ENCODE measurements around the gene TPPP2.

- TF ChIP-seq CTCF (IDR thresholded peaks at IDR 0.05) (no peak), POLR2A (IDR thresholded peaks at IDR 0.05) (no peak), POLR2AphosphoS5 (IDR thresholded peaks at IDR 0.05) (no peak), EP300 (IDR thresholded peaks at IDR 0.05) (no peak)
Measured at GRCh38 chr14:21022686-21023085, 7.3 kb upstream of the TPPP2 start.
